Mucosa of gallbladder (tissue), 1 donor: ENCODE results near the gene HIPK4. TPM values are rescaled to one million over a fixed set of nuclear protein-coding genes. Genes with fewer than 3 reads are reported as not detected.
"Not testable (repeated sequence)": the region's sequence is repeated elsewhere in the genome, so short reads cannot be mapped to it uniquely, and the experiment has no call there.

Experiments used
- DNase-seq: peaks from one replicate; pipeline ENCODE4 v3.0.0-alpha.2; 2020; ENCODE audit warnings: low spot score
- total RNA-seq: library from RNA; stranded (reverse); gene quantifications from one replicate; pipeline ENCODE4 v1.2.1, GENCODE V29; 2021
- donor health status: DM: no; HTN: no; CAD: no.

Gene HIPK4
- total RNA-seq, 1 donor from 2014 or later, result not detected

- DNase-seq, result no peak
Measured at GRCh38 chr19:40393894-40394815, 4.2 kb upstream of the HIPK4 start.

GRCh38 chr19:40392894-40393517 is 3.0 kb upstream of the HIPK4 start:
- peak; percentile 36 for DNase-seq

GRCh38 chr19:40392123-40392522 is 2.1 kb upstream of the HIPK4 start:
- DNase-seq, result no peak

GRCh38 chr19:40389404-40390083 is 437 bp downstream of the HIPK4 start:
- no peak for DNase-seq

GRCh38 chr19:40388481-40388880 is 1.5 kb downstream of the HIPK4 start:
- no peak for DNase-seq

GRCh38 chr19:40387155-40387554 is 2.8 kb downstream of the HIPK4 start:
- no peak for DNase-seq

- DNase-seq, result no peak
Measured at GRCh38 chr19:40383668-40384248, 6.2 kb downstream of the HIPK4 start.

GRCh38 chr19:40381321-40381720 is 8.7 kb downstream of the HIPK4 start:
- no peak for DNase-seq

GRCh38 chr19:40380199-40381037 is 9.6 kb downstream of the HIPK4 start:
- no peak for DNase-seq

- no peak for DNase-seq
Measured at GRCh38 chr19:40379446-40380198, 10.4 kb downstream of the HIPK4 start.

- no peak for DNase-seq
Measured at GRCh38 chr19:40378509-40378908, 11.5 kb downstream of the HIPK4 start.

GRCh38 chr19:40377876-40378385 is 12.1 kb downstream of the HIPK4 start:
- no peak for DNase-seq

GRCh38 chr19:40376286-40376862 is 13.6 kb downstream of the HIPK4 start:
- no peak for DNase-seq

- DNase-seq, result no peak
Measured at GRCh38 chr19:40374084-40374483, 15.9 kb downstream of the HIPK4 start.

- no peak for DNase-seq
Measured at GRCh38 chr19:40371802-40372122, 18.2 kb downstream of the HIPK4 start.

GRCh38 chr19:40370997-40371801 is 18.8 kb downstream of the HIPK4 start:
- DNase-seq, result no peak

GRCh38 chr19:40370253-40370652 is 19.7 kb downstream of the HIPK4 start:
- DNase-seq, result not testable (repeated sequence)

GRCh38 chr19:40369797-40370196 is 20.2 kb downstream of the HIPK4 start:
- DNase-seq, result no peak
